GM12891 (cell line): ENCODE measurements around the gene WSCD2.

ENCODE experiments used
- DNase-seq: peaks from one replicate; pipeline ENCODE4 v3.0.0; 2011; ENCODE audit warnings: low spot score; ENCODE audit not compliant: insufficient read length
- FAIRE-seq: peaks from 2 replicates; lab custom pipeline; 2011; peaks lifted over from hg19 to GRCh38; lab: Jason Lieb, UNC
- PAX5 ChIP-seq: IDR thresholded peaks from 2 replicates; pipeline ENCODE4 v1.6.1; 2011; ENCODE audit warnings: low read length, moderate library complexity, mild to moderate bottlenecking; ENCODE audit not compliant: insufficient read depth, severe bottlenecking
- POLR2A ChIP-seq: IDR thresholded peaks from 2 replicates; pipeline ENCODE4 v1.6.1; 2011; ENCODE audit warnings: low read depth, low read length, control low read depth
- POLR2AphosphoS5 ChIP-seq: IDR thresholded peaks from 2 replicates; pipeline ENCODE4 v1.6.1; 2011; ENCODE audit warnings: low read depth, low read length, control low read depth
- POU2F2 ChIP-seq: IDR thresholded peaks from 2 replicates; pipeline ENCODE4 v1.6.1; 2011; ENCODE audit warnings: low read depth, mild to moderate bottlenecking, control low read depth, low read length, moderate library complexity
- SPI1 ChIP-seq: IDR thresholded peaks from 2 replicates; pipeline ENCODE4 v1.6.1; 2011; ENCODE audit warnings: low read depth, low read length, control low read depth
- TAF1 ChIP-seq: IDR thresholded peaks from 2 replicates; pipeline ENCODE4 v1.6.1; 2011; ENCODE audit warnings: low read depth, low read length, control low read depth

WSCD2 gene

GRCh38 chr12:108107293-108107692 lies 21.8 kb upstream of the WSCD2 start:
- DNase-seq (no peak), FAIRE-seq (no peak)
- no peak for TF ChIP-seq SPI1
- no peak for TF ChIP-seq PAX5
- no peak for TF ChIP-seq POLR2A
- TF ChIP-seq POU2F2, result no peak
- no peak for TF ChIP-seq TAF1
- TF ChIP-seq POLR2AphosphoS5, result no peak

- no peak for FAIRE-seq
- TF ChIP-seq TAF1 (no peak), POU2F2 (no peak), PAX5 (no peak)
- DNase-seq, result no peak
These were observed 19.6 kb upstream of the WSCD2 start for GRCh38 chr12:108109504-108109903.

- no peak for FAIRE-seq
- no peak for TF ChIP-seq SPI1
- no peak for TF ChIP-seq POU2F2
- TF ChIP-seq POLR2A, result no peak
- no peak for TF ChIP-seq POLR2AphosphoS5
- TF ChIP-seq PAX5, result no peak
- no peak for TF ChIP-seq TAF1
- no peak for DNase-seq
These were observed 19.1 kb upstream of the WSCD2 start for GRCh38 chr12:108109954-108110353.

GRCh38 chr12:108110844-108111243 lies 18.2 kb upstream of the WSCD2 start:
- DNase-seq, result no peak
- TF ChIP-seq SPI1 (no peak), POLR2AphosphoS5 (no peak), POLR2A (no peak), PAX5 (no peak), POU2F2 (no peak), TAF1 (no peak)
- FAIRE-seq, result no peak

- no peak for FAIRE-seq
- TF ChIP-seq TAF1, result no peak
- DNase-seq, result no peak
These were observed 16.1 kb upstream of the WSCD2 start for GRCh38 chr12:108112832-108113556.

GRCh38 chr12:108115123-108116121 lies 13.7 kb upstream of the WSCD2 start:
- TF ChIP-seq POLR2A, result no peak
- TF ChIP-seq TAF1, result no peak
- peak; percentile 43; the same call in 1 of the 2 replicates for TF ChIP-seq SPI1
- TF ChIP-seq POU2F2, result no peak
- no peak for DNase-seq
- no peak for FAIRE-seq

GRCh38 chr12:108116254-108116653 lies 12.8 kb upstream of the WSCD2 start:
- no peak for TF ChIP-seq POLR2AphosphoS5
- no peak for TF ChIP-seq POU2F2
- TF ChIP-seq PAX5, result no peak
- no peak for TF ChIP-seq POLR2A
- TF ChIP-seq TAF1, result no peak
- TF ChIP-seq SPI1, result no peak
- FAIRE-seq (no peak), DNase-seq (no peak)

GRCh38 chr12:108116699-108117098 lies 12.4 kb upstream of the WSCD2 start:
- no peak for TF ChIP-seq POU2F2
- no peak for TF ChIP-seq PAX5
- no peak for TF ChIP-seq POLR2A
- TF ChIP-seq POLR2AphosphoS5, result no peak
- no peak for TF ChIP-seq TAF1

GRCh38 chr12:108117163-108117849 lies 11.8 kb upstream of the WSCD2 start:
- TF ChIP-seq POLR2A (no peak), POU2F2 (no peak), TAF1 (no peak), PAX5 (no peak), POLR2AphosphoS5 (no peak), SPI1 (no peak)
- DNase-seq, result no peak
- no peak for FAIRE-seq

More at GRCh38 chr12:108116699-108117098, 12.4 kb upstream of the WSCD2 start:
- FAIRE-seq, result no peak
- DNase-seq, result no peak
